ENCODE measurements around the gene DUOX2.

Gene DUOX2

GRCh38 chr15:45121020-45121419 lies 7.0 kb upstream of the DUOX2 start:
- TF ChIP-seq CTCF (IDR thresholded peaks at IDR 0.05): no peak

GRCh38 chr15:45120081-45120972 lies 6.4 kb upstream of the DUOX2 start:
- no peak for TF ChIP-seq CTCF (IDR thresholded peaks at IDR 0.05)

- no peak for TF ChIP-seq CTCF (IDR thresholded peaks at IDR 0.05)
Observed at GRCh38 chr15:45118996-45119395, 5.0 kb upstream of the DUOX2 start.

- peak; percentile 100 for TF ChIP-seq CTCF (IDR thresholded peaks at IDR 0.05)
Observed at GRCh38 chr15:45118131-45118588, 4.2 kb upstream of the DUOX2 start.

- no peak for TF ChIP-seq CTCF (IDR thresholded peaks at IDR 0.05)
Observed at GRCh38 chr15:45117308-45118130, 3.5 kb upstream of the DUOX2 start.

- no peak for TF ChIP-seq CTCF (IDR thresholded peaks at IDR 0.05)
Observed at GRCh38 chr15:45116482-45117307, 2.7 kb upstream of the DUOX2 start.

GRCh38 chr15:45116006-45116481 lies 2.1 kb upstream of the DUOX2 start:
- no peak for TF ChIP-seq CTCF (IDR thresholded peaks at IDR 0.05)
